Right lobe of liver (tissue), 6 donors: ENCODE measurements around the gene CACNA2D3. TPM values are rescaled to one million over a fixed set of nuclear protein-coding genes. Genes with fewer than 3 reads are reported as not detected.

ENCODE experiments used
- ATAC-seq, 4 donors: fragments of 200-7000 bp; cut with Tn5 transposase; one replicate each; pipeline ENCODE4 v1.9.1; 2020; ENCODE audit warnings: mild to moderate bottlenecking in 4 of 4, moderate library complexity in 4 of 4
- DNase-seq, 3 donors: peaks; one replicate each; pipeline ENCODE4 v3.0.0-alpha.2; 2020
- H3K27ac ChIP-seq, 3 donors: fragments of 200-600 bp; one replicate each; pipeline ENCODE4 v1.8.0; 2022
- H3K27me3 ChIP-seq, 2 donors: fragments of 200-600 bp; one replicate each; pipeline ENCODE4 v1.8.0; 2022
- H3K36me3 ChIP-seq, 4 donors: fragments of 200-600 bp; sonication (generic) in 1 of 4; one replicate each; pipeline versions ENCODE4 v1.5.1 to v1.8.0; 2017 to 2022; ENCODE audit warnings: control low read depth in 1 of 4
- H3K4me1 ChIP-seq, 4 donors: fragments of 200-600 bp; sonication (generic) in 1 of 4; one replicate each; pipeline versions ENCODE4 v1.5.1 to v1.8.0; 2017 to 2022; ENCODE audit warnings: control low read depth in 1 of 4
- H3K4me3 ChIP-seq, 3 donors: fragments of 200-600 bp; one replicate each; pipeline ENCODE4 v1.8.0; 2022
- H3K9me3 ChIP-seq, 4 donors: fragments of 200-600 bp; sonication (generic) in 1 of 4; one replicate each; pipeline versions ENCODE4 v1.5.1 to v1.8.0; 2017 to 2022; ENCODE audit warnings: control low read depth in 1 of 4
- CTCF ChIP-seq, 4 donors: fragments of 200-600 bp in 3 of 4; fragments of 450-650 bp in 1 of 4; IDR thresholded peaks; one replicate each; pipeline versions ENCODE4 v1.5.1 to v1.8.0; 2016 to 2022; ENCODE audit warnings: antibody characterized with exemption in 4 of 4, mild to moderate bottlenecking in 2 of 4
- POLR2A ChIP-seq: fragments of 450-650 bp; IDR thresholded peaks from one replicate; pipeline ENCODE4 v1.6.1; 2017; ENCODE audit warnings: antibody characterized with exemption, mild to moderate bottlenecking
- WGBS: methylation state at CpG from one replicate; pipeline ENCODE4 v1.1.6; 2018; ENCODE audit warnings: low coverage, low lambda C conversion rate; ENCODE audit not compliant: insufficient coverage; ENCODE audit errors: missing lambda C conversion rate; 5-methylcytosine and 5-hydroxymethylcytosine counted together
- intact Hi-C, 2 donors: fragments of 100-400 bp; cut with DNase I; formaldehyde crosslinking; loops; one replicate each; pipeline versions ENCODE4 v1.11.2 to v1.14.1; 2022
- total RNA-seq, 6 experiments: library from RNA; depleted of rRNA in 2 of 6; stranded (reverse); fragments of >200 nt in 2 of 6; fragmentation: NEBNext Ultra II Directional in 3 of 6; extraction: Animal tissue kit (Norgen Biotek cat#: 25700) in 3 of 6; gene quantifications; one replicate each; pipeline versions ENCODE4 v1.1.0 to v1.2.4, GENCODE V29; 2016 to 2023
- donor health status: DM: no; HTN: yes; CAD: no.
- donor health status: DM: no; HTN: no; CAD: no.
- donor health status: DM: no; HTN: no; CAD: no.
- donor health status: DM: no; HTN: yes; CAD: no.
- donor health status: DM: no; HTN: yes; CAD: no.

CACNA2D3 gene
- total RNA-seq, 6 experiments from 2014 or later: 0.28 to 0.87 TPM; not detected in 4

- no peak overlapping the region for H3K27ac ChIP-seq
- H3K36me3 ChIP-seq: no peaks in the 10 kb centered on the region
- DNase-seq (no peak), ATAC-seq (peak in 1 of 4 donors; percentile 37)
- H3K4me1 ChIP-seq: peaks cover 0 to 31% (median 4%) of the 10 kb centered on the region in 4 donors
- no peaks in the 10 kb centered on the region for H3K9me3 ChIP-seq
- intact Hi-C loops: no loop called here
- H3K4me3 ChIP-seq: no peak overlapping the region
- H3K27me3 ChIP-seq: no peaks in the 10 kb centered on the region
- 36% methylated on average over 3 of the region's 3 CpGs for WGBS
- TF ChIP-seq POLR2A: no peak
- no peak for TF ChIP-seq CTCF (IDR thresholded peaks at IDR 0.05)
Observed at GRCh38 chr3:54360320-54360719, 238.0 kb downstream of the CACNA2D3 start.

- 83% methylated on average over 3 of the region's 7 CpGs for WGBS
- TF ChIP-seq CTCF (IDR thresholded peaks at IDR 0.05): no peak
- TF ChIP-seq POLR2A: no peak
- H3K9me3 ChIP-seq: no peaks in the 10 kb centered on the region
Observed at GRCh38 chr3:54361746-54362283, 239.5 kb downstream of the CACNA2D3 start.

GRCh38 chr3:54366007-54366750 is 243.8 kb downstream of the CACNA2D3 start:
- H3K27me3 ChIP-seq: no peaks in the 10 kb centered on the region
- H3K4me1 ChIP-seq: no peaks in the 10 kb centered on the region
- TF ChIP-seq CTCF (IDR thresholded peaks at IDR 0.05) (no peak), POLR2A (no peak)
- DNase-seq (no peak), ATAC-seq (no peak)
- intact Hi-C loops: no loop called here
- no peaks in the 10 kb centered on the region for H3K36me3 ChIP-seq
- no peaks in the 10 kb centered on the region for H3K9me3 ChIP-seq
- no peak overlapping the region for H3K27ac ChIP-seq
- 100% methylated on average over 1 of the region's 1 CpG for WGBS
- H3K4me3 ChIP-seq: no peak overlapping the region

More at GRCh38 chr3:54361746-54362283, 239.5 kb downstream of the CACNA2D3 start:
- intact Hi-C loops: no loop called here
- peaks cover 0 to 18% (median 4%) of the 10 kb centered on the region in 4 donors for H3K4me1 ChIP-seq
- DNase-seq: no peak
- no peak overlapping the region for H3K27ac ChIP-seq
- no peak overlapping the region for H3K4me3 ChIP-seq
- no peaks in the 10 kb centered on the region for H3K27me3 ChIP-seq
- H3K36me3 ChIP-seq: no peaks in the 10 kb centered on the region
- ATAC-seq: no peak

- no peak overlapping the region for H3K27ac ChIP-seq
- intact Hi-C loops: no loop called here
- 37% methylated on average over 3 of the region's 3 CpGs for WGBS
Observed at GRCh38 chr3:54366839-54367238, 244.5 kb downstream of the CACNA2D3 start.

More at GRCh38 chr3:54366839-54367238, 244.5 kb downstream of the CACNA2D3 start:
- ATAC-seq (no peak), DNase-seq (no peak)
- TF ChIP-seq POLR2A (no peak), CTCF (IDR thresholded peaks at IDR 0.05) (no peak)
- no peaks in the 10 kb centered on the region for H3K9me3 ChIP-seq
- H3K4me1 ChIP-seq: no peaks in the 10 kb centered on the region
- no peak overlapping the region for H3K4me3 ChIP-seq
- H3K36me3 ChIP-seq: no peaks in the 10 kb centered on the region
- no peaks in the 10 kb centered on the region for H3K27me3 ChIP-seq
